ENCODE data around the gene SEC14L1.

DNA sequence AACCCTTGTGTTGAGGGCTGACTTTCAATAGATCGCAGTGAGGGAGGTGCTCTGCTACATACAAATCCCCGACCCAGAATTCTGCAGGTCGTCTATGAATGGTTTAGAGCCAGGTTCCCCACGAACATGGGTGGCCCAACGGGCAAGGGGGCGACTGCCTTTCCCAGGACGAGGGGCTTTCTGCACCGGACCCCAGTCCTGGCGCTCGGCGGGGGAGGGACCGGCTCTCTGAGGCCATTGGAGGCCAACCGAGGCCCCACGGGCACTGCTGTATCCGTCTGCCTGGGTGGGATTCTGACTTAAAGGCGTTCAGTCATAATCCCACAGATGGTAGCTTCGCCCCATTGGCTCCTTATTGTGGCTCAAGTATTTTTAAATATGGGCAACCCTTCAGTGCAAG lies 21.2 kb downstream of the SEC14L1 start:
- TF ChIP-seq JUN (CRISPR knock-in tag; IDR thresholded peaks at IDR 0.05) (no peak), FOXK1 (CRISPR knock-in tag; IDR thresholded peaks at IDR 0.05) (no peak), FOXP1 (CRISPR knock-in tag; IDR thresholded peaks at IDR 0.05; ENCODE audit: borderline replicate concordance) (no peak), SMAD4 (CRISPR knock-in tag; IDR thresholded peaks at IDR 0.05) (no peak), ETV6 (CRISPR knock-in tag; IDR thresholded peaks at IDR 0.05) (no peak)
- TF ChIP-seq, protein P1, sequence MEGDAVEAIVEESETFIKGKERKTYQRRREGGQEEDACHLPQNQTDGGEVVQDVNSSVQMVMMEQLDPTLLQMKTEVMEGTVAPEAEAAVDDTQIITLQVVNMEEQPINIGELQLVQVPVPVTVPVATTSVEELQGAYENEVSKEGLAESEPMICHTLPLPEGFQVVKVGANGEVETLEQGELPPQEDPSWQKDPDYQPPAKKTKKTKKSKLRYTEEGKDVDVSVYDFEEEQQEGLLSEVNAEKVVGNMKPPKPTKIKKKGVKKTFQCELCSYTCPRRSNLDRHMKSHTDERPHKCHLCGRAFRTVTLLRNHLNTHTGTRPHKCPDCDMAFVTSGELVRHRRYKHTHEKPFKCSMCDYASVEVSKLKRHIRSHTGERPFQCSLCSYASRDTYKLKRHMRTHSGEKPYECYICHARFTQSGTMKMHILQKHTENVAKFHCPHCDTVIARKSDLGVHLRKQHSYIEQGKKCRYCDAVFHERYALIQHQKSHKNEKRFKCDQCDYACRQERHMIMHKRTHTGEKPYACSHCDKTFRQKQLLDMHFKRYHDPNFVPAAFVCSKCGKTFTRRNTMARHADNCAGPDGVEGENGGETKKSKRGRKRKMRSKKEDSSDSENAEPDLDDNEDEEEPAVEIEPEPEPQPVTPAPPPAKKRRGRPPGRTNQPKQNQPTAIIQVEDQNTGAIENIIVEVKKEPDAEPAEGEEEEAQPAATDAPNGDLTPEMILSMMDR (IDR thresholded peaks at IDR 0.05): no peak
- TF ChIP-seq, protein P2, sequence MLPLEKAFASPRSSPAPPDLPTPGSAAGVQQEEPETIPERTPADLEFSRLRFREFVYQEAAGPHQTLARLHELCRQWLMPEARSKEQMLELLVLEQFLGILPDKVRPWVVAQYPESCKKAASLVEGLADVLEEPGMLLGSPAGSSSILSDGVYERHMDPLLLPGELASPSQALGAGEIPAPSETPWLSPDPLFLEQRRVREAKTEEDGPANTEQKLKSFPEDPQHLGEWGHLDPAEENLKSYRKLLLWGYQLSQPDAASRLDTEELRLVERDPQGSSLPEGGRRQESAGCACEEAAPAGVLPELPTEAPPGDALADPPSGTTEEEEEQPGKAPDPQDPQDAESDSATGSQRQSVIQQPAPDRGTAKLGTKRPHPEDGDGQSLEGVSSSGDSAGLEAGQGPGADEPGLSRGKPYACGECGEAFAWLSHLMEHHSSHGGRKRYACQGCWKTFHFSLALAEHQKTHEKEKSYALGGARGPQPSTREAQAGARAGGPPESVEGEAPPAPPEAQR (CRISPR knock-in tag; IDR thresholded peaks at IDR 0.05): no peak
- TF ChIP-seq, protein P3, sequence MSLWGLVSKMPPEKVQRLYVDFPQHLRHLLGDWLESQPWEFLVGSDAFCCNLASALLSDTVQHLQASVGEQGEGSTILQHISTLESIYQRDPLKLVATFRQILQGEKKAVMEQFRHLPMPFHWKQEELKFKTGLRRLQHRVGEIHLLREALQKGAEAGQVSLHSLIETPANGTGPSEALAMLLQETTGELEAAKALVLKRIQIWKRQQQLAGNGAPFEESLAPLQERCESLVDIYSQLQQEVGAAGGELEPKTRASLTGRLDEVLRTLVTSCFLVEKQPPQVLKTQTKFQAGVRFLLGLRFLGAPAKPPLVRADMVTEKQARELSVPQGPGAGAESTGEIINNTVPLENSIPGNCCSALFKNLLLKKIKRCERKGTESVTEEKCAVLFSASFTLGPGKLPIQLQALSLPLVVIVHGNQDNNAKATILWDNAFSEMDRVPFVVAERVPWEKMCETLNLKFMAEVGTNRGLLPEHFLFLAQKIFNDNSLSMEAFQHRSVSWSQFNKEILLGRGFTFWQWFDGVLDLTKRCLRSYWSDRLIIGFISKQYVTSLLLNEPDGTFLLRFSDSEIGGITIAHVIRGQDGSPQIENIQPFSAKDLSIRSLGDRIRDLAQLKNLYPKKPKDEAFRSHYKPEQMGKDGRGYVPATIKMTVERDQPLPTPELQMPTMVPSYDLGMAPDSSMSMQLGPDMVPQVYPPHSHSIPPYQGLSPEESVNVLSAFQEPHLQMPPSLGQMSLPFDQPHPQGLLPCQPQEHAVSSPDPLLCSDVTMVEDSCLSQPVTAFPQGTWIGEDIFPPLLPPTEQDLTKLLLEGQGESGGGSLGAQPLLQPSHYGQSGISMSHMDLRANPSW (CRISPR knock-in tag; conservative IDR thresholded peaks at IDR 0.05; ENCODE audit: low read depth): no peak

Measured in WTC11 (cell line).